Measurements from ENCODE around the gene MOB3A.
A peak's percentile ranks its signal among the peaks of the same experiment; 100 is the strongest.

MOB3A gene

GRCh38 chr19:2061495-2062388, 34.4 kb downstream of the MOB3A start (continued):
- TF ChIP-seq ZNF18 (tag by site-specific recombination; IDR thresholded peaks at IDR 0.05): no peak
- no peak for TF ChIP-seq ZNF112 (tag by site-specific recombination; IDR thresholded peaks at IDR 0.05)
- TF ChIP-seq ZNF280D (tag by site-specific recombination; IDR thresholded peaks at IDR 0.05): no peak
- no peak for TF ChIP-seq BCL11A (tag by site-specific recombination; IDR thresholded peaks at IDR 0.05; ENCODE audit: low read depth)
- peak; percentile 79 for TF ChIP-seq ZBTB26 (tag by site-specific recombination; optimal IDR thresholded peaks at IDR 0.05)
- peak; percentile 89 for TF ChIP-seq SP2 (tag by site-specific recombination; IDR thresholded peaks at IDR 0.05)
- peak; percentile 64 for TF ChIP-seq CTCF (tag by site-specific recombination; IDR thresholded peaks at IDR 0.05)
- TF ChIP-seq ZBTB48 (tag by site-specific recombination; IDR thresholded peaks at IDR 0.05): peak; percentile 94
- no peak for TF ChIP-seq ZNF350 (tag by site-specific recombination; IDR thresholded peaks at IDR 0.05)
- peak; percentile 15; the same call in 1 of the 2 replicates for TF ChIP-seq SCRT1 (tag by site-specific recombination; IDR thresholded peaks at IDR 0.05; ENCODE audit: borderline replicate concordance)
- no peak for TF ChIP-seq ZNF747 (tag by site-specific recombination; IDR thresholded peaks at IDR 0.05)
- 0 out of 2 replicates have a peak, but pooled peaks have one; percentile 15 for TF ChIP-seq ZFP69B (tag by site-specific recombination; IDR thresholded peaks at IDR 0.05)
- TF ChIP-seq ZNF610 (tag by site-specific recombination; IDR thresholded peaks at IDR 0.05; ENCODE audit: borderline replicate concordance): peak; percentile 31
- no peak for TF ChIP-seq ZFP41 (tag by site-specific recombination; IDR thresholded peaks at IDR 0.05; ENCODE audit: borderline replicate concordance)
- no peak for TF ChIP-seq INSM2 (tag by site-specific recombination; IDR thresholded peaks at IDR 0.05)
- TF ChIP-seq ZEB2 (tag by site-specific recombination; IDR thresholded peaks at IDR 0.05): peak; percentile 18; the same call in 1 of the 2 replicates
- peak; percentile 49 for TF ChIP-seq ZBTB10 (tag by site-specific recombination; IDR thresholded peaks at IDR 0.05)
- no peak; the same call in 1 of the 2 replicates for TF ChIP-seq ZBTB17 (tag by site-specific recombination; IDR thresholded peaks at IDR 0.05)
- TF ChIP-seq MEIS1 (CRISPR knock-in tag; IDR thresholded peaks at IDR 0.05; ENCODE audit: borderline replicate concordance): no peak
- no peak for TF ChIP-seq YY1 (tag by site-specific recombination; IDR thresholded peaks at IDR 0.05)
- no peak for TF ChIP-seq ZNF239 (tag by site-specific recombination; IDR thresholded peaks at IDR 0.05)
- TF ChIP-seq REPIN1 (tag by site-specific recombination; IDR thresholded peaks at IDR 0.05; ENCODE audit: low read depth): no peak
- TF ChIP-seq ZSCAN16 (tag by site-specific recombination; IDR thresholded peaks at IDR 0.05): 0 out of 2 replicates have a peak, but pooled peaks have one; percentile 18
- TF ChIP-seq ZNF202 (tag by site-specific recombination; IDR thresholded peaks at IDR 0.05; ENCODE audit: borderline replicate concordance): no peak
- TF ChIP-seq ZNF558 (tag by site-specific recombination; IDR thresholded peaks at IDR 0.05): no peak
- TF ChIP-seq ZNF624 (tag by site-specific recombination; IDR thresholded peaks at IDR 0.05): no peak
- no peak for TF ChIP-seq TRIM28 (IDR thresholded peaks at IDR 0.05; ENCODE audit: borderline replicate concordance, low read length)
- TF ChIP-seq ZNF514 (tag by site-specific recombination; IDR thresholded peaks at IDR 0.05): no peak

Measured in HEK293 (cell line).